Activated naive CD4-positive, alpha-beta T cell treated with anti-CD3 and anti-CD28 coated beads, Interleukin-2, amount 10 ng/mL, durations not matched to agents 7 days and 5 days (primary cell): Measurements from ENCODE around the gene ZNF512B.
"Not testable (repeated sequence)": the region's sequence is repeated elsewhere in the genome, so short reads cannot be mapped to it uniquely, and the experiment has no call there.

Experiments
- CTCF ChIA-PET: fragments of 350-600 bp; sonication (Branson Sonifier 250); formaldehyde crosslinking; loops from one replicate; lab custom pipeline; 2021; ENCODE audit warnings: antibody characterized with exemption; lab: Charles Lee
- DNase-seq: peaks from one replicate; pipeline ENCODE4 v3.0.0-alpha.2; 2020
- H3K27ac Mint-ChIP-seq: one replicate; pipeline ENCODE4 v1.8.0; 2021; ENCODE audit warnings: mild to moderate bottlenecking, moderate library complexity, mixed read lengths
- H3K27me3 Mint-ChIP-seq: one replicate; pipeline ENCODE4 v1.8.0; 2021; ENCODE audit warnings: mild to moderate bottlenecking, mixed read lengths
- H3K36me3 Mint-ChIP-seq: one replicate; pipeline ENCODE4 v1.8.0; 2021; ENCODE audit warnings: mixed read lengths
- H3K4me1 Mint-ChIP-seq: one replicate; pipeline ENCODE4 v1.8.0; 2021; ENCODE audit warnings: mixed read lengths
- H3K4me3 Mint-ChIP-seq: one replicate; pipeline ENCODE4 v1.8.0; 2021; ENCODE audit warnings: mild to moderate bottlenecking, moderate library complexity, mixed read lengths
- H3K9me3 Mint-ChIP-seq: one replicate; pipeline ENCODE4 v1.8.0; 2021; ENCODE audit warnings: mixed read lengths

ZNF512B gene

GRCh38 chr20:63973636-63974401 lies 4.1 kb upstream of the ZNF512B start:
- no peak overlapping the region for H3K27ac Mint-ChIP-seq
- CTCF ChIA-PET = interaction anchor here (0.9 to 2.8 kb wide), 15 partner anchors 9 to 532 kb away, joined by 3 to 17 read pairs (median 4); partner anchors contain the start of genes ARFRP1 and ZGPAT

GRCh38 chr20:63973160-63973479 lies 3.4 kb upstream of the ZNF512B start:
- Mint-ChIP-seq H3K27ac (no peak overlapping the region), H3K27me3 (peaks cover 19% of the 10 kb centered on the region), H3K36me3 (peaks cover 16% of the 10 kb centered on the region), H3K4me3 (no peak overlapping the region), H3K4me1 (peaks cover 60% of the 10 kb centered on the region), H3K9me3 (no peaks in the 10 kb centered on the region)
- no peak for DNase-seq
- CTCF ChIA-PET = interaction anchor here (0.9 to 2.8 kb wide), 13 partner anchors 9 to 531 kb away, joined by 3 to 17 read pairs (median 4); partner anchors contain the start of genes ARFRP1 and ZGPAT

More at GRCh38 chr20:63973636-63974401, 4.1 kb upstream of the ZNF512B start:
- H3K4me1 Mint-ChIP-seq = peaks cover 58% of the 10 kb centered on the region
- peak; percentile 82 for DNase-seq
- H3K36me3 Mint-ChIP-seq = peaks cover 16% of the 10 kb centered on the region
- H3K27me3 Mint-ChIP-seq = peaks cover 16% of the 10 kb centered on the region
- no peaks in the 10 kb centered on the region for H3K9me3 Mint-ChIP-seq
- H3K4me3 Mint-ChIP-seq = no peak overlapping the region

DNA sequence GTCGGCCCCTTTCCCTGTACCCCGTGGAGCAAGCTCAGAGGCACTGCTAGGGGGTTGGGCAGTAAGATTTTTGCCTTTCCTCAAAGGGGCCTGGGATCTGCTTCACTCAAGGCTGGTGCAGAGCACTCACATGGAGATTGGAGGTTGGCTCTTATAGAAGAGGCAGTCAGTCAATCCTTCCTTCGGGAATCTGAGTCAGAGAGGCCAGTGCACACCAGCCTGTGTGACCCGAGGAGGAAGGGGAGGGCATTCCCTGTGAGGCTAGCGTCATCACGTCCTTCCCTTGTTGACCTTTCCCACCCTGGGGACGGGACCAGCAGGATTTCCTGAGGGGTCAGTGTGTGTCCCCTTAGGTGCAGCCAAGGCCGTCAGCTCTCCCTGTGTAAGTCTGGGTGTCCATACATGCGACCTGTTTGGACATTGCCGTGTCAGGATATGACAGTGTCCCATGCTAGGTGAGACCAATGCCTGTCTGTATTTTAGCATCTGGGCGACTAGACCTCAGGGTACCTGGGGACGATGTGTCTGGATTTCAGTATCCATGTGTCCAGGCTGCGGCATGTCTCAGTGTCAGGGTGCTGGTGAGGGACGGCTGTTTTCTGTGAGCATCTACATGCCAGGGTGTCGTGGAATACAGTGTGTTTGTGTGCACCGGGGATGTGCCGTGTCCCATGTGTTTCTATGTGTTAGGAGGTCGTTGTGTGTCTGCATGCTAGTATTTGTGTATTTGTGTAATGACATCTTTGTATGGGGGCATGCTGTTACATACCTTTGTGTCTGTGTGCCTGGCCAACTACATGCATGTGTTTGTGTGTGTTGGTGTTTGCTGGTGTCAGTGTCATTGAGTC lies 2.8 kb upstream of the ZNF512B start:
- Mint-ChIP-seq H3K27me3 (peaks cover 19% of the 10 kb centered on the region), H3K27ac (no peak overlapping the region), H3K4me1 (peaks cover 56% of the 10 kb centered on the region), H3K4me3 (no peak overlapping the region), H3K9me3 (no peaks in the 10 kb centered on the region), H3K36me3 (peaks cover 16% of the 10 kb centered on the region)
- CTCF ChIA-PET = interaction anchor here (0.7 to 1.8 kb wide), 7 partner anchors 8 to 433 kb away, joined by 3 to 7 read pairs (median 4); no protein-coding TSS in a partner anchor
- DNase-seq = no peak

- H3K9me3 Mint-ChIP-seq, H3K27ac Mint-ChIP-seq, H3K4me3 Mint-ChIP-seq, DNase-seq: not testable (repeated sequence)
- Mint-ChIP-seq H3K27me3 (peaks cover 19% of the 10 kb centered on the region), H3K36me3 (peaks cover 15% of the 10 kb centered on the region), H3K4me1 (peaks cover 50% of the 10 kb centered on the region)
- CTCF ChIA-PET = interaction anchor here (0.7 to 0.8 kb wide), 2 partner anchors 8 to 346 kb away, joined by 3 read pairs; no protein-coding TSS in a partner anchor
These were observed 2.2 kb upstream of the ZNF512B start for GRCh38 chr20:63971960-63972311.

DNA sequence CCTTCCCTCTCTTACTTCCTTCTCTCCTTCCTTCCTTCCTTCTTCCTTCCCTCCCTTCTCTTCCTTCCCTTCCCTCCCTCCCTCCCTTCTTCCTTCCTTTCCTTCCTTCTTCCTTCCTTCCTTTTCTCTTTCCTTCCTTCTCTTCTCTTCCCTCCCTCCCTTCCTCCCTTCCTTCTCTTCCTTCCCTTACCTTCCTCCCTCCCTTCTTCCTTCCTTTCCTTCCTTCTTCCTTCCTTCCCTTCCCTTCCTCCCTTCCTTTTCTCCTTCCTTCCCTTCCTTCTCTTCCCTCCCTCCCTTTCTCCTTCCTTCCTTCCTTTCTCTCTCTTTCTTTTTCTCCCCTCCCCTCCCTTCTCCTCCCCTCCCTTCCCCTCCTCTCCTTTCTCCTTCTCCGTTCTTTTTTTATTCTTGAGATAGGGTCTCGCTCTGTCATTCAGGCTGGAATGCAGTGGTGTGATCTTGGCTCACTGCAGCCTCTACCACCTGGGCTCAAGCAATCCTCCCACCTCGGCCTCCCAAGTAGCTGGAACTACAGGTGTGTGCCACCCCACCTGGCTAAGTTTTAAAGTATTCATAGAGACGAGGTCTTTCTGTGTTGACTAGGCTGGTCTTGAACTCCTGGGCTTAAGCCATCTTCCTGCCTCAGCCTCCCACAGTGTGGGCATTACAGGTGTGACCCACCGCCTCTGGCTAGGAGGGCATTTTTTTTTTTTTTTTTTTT lies 1.1 kb upstream of the ZNF512B start:
- H3K27me3 Mint-ChIP-seq = peaks cover 19% of the 10 kb centered on the region
- CTCF ChIA-PET = no interaction called here
- no peak overlapping the region for H3K27ac Mint-ChIP-seq
- H3K4me1 Mint-ChIP-seq = peaks cover 39% of the 10 kb centered on the region
- H3K36me3 Mint-ChIP-seq = peaks cover 10% of the 10 kb centered on the region
- H3K4me3 Mint-ChIP-seq = peak overlapping the region; percentile 68
- DNase-seq = no peak
- H3K9me3 Mint-ChIP-seq = no peaks in the 10 kb centered on the region

- Mint-ChIP-seq H3K9me3 (no peaks in the 10 kb centered on the region), H3K4me3 (peak overlapping the region; percentile 83), H3K27me3 (peaks cover 19% of the 10 kb centered on the region)
These were observed 586 bp downstream of the ZNF512B start for GRCh38 chr20:63968928-63969760.

GRCh38 chr20:63968136-63968927 lies 1.4 kb downstream of the ZNF512B start:
- Mint-ChIP-seq H3K27me3 (peaks cover 19% of the 10 kb centered on the region), H3K4me3 (peak overlapping the region; percentile 83), H3K9me3 (no peaks in the 10 kb centered on the region), H3K27ac (peak overlapping the region; percentile 86), H3K36me3 (peaks cover 2% of the 10 kb centered on the region), H3K4me1 (peaks cover 27% of the 10 kb centered on the region)
- CTCF ChIA-PET = interaction anchor here (1.3 to 1.7 kb wide), 2 partner anchors 12 to 70 kb away, joined by 4 to 6 read pairs; no protein-coding TSS in a partner anchor
- DNase-seq = peak; percentile 39

More at GRCh38 chr20:63968928-63969760, 586 bp downstream of the ZNF512B start:
- CTCF ChIA-PET = interaction anchor here (1.3 to 1.7 kb wide), 2 partner anchors 11 to 69 kb away, joined by 4 to 6 read pairs; no protein-coding TSS in a partner anchor
- Mint-ChIP-seq H3K36me3 (peaks cover 6% of the 10 kb centered on the region), H3K27ac (peak overlapping the region; percentile 86), H3K4me1 (peaks cover 33% of the 10 kb centered on the region)
- peak; percentile 67 for DNase-seq

- Mint-ChIP-seq H3K36me3 (peaks cover 5% of the 10 kb centered on the region), H3K4me1 (peaks cover 22% of the 10 kb centered on the region), H3K4me3 (peak overlapping the region; percentile 7), H3K27me3 (peaks cover 19% of the 10 kb centered on the region), H3K27ac (no peak overlapping the region), H3K9me3 (no peaks in the 10 kb centered on the region)
- peak; percentile 17 for DNase-seq
- CTCF ChIA-PET = interaction anchor here (1.3 to 1.7 kb wide), 2 partner anchors 13 to 71 kb away, joined by 4 to 6 read pairs; no protein-coding TSS in a partner anchor
These were observed 2.2 kb downstream of the ZNF512B start for GRCh38 chr20:63967330-63968135.

- H3K27ac Mint-ChIP-seq = no peak overlapping the region
- no peak overlapping the region for H3K4me3 Mint-ChIP-seq
- CTCF ChIA-PET = no interaction called here
- H3K27me3 Mint-ChIP-seq = peaks cover 19% of the 10 kb centered on the region
- DNase-seq = peak; percentile 17
- H3K4me1 Mint-ChIP-seq = peaks cover 17% of the 10 kb centered on the region
- peaks cover 7% of the 10 kb centered on the region for H3K36me3 Mint-ChIP-seq
- H3K9me3 Mint-ChIP-seq = no peaks in the 10 kb centered on the region
These were observed 2.8 kb downstream of the ZNF512B start for GRCh38 chr20:63966944-63967322.

DNA sequence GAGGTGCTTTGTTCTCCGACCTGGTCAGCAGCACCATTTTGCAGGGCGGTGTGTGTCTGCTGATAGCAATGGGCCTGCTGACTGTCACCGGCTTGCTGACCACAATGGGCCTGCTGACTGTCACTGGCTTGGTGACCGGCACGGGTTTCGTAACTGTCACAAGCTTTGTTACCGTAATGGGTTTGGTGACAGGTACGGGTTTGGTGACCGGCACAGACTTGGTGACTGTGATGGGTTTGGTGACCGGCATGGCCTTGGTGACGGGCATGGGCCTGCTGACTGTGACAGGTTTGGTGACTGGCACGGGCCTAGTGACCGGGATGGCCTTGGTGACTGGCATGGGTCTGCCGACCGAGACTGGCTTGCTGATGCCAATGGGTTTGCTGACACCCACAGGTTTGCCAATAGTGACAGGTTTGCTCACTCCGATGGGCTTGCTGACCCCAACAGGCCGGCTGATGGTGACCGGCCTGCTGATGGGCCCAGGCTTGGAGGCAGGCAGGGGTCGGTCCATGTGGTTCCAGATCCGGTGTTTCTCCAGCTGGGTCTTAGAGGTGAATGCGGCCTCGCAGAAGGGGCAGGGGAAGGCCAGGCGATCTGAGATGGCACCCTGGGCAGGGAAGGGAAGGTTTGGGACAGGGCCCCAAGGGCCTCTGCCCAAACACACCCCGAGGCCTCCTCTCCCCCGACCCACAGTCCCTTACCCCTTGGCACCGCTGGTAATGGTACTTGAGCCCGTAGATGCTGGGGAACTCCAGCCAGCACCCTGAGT lies 3.4 kb downstream of the ZNF512B start:
- Mint-ChIP-seq H3K27me3 (peaks cover 19% of the 10 kb centered on the region), H3K4me1 (peaks cover 13% of the 10 kb centered on the region), H3K4me3 (no peak overlapping the region), H3K27ac (peak overlapping the region; percentile 63), H3K9me3 (no peaks in the 10 kb centered on the region), H3K36me3 (peaks cover 10% of the 10 kb centered on the region)
- CTCF ChIA-PET = no interaction called here
- DNase-seq = peak; percentile 20

DNA sequence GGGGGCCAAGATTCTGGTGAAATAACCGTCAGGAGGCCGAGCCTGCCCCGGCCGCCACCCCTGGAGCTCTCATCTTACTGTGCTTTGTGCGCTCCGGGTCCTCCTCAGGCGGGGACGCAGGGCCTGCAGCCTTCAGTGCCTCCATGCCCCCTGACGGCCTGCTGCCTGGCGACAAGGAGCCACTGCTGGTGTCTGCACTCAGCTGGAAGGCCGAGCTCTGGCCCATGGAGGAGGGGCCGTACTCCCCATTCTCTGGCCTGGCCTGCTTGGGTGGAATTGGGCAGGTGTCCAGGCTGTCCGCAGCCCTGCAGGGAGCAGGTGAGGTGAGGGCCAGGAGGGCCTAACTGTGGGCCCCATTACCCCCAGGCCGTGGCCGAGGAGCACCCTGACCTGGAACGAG lies 5.3 kb downstream of the ZNF512B start:
- H3K36me3 Mint-ChIP-seq = peaks cover 10% of the 10 kb centered on the region
- no peaks in the 10 kb centered on the region for H3K9me3 Mint-ChIP-seq
- peaks cover 6% of the 10 kb centered on the region for H3K27me3 Mint-ChIP-seq
- no peak overlapping the region for H3K27ac Mint-ChIP-seq
- H3K4me3 Mint-ChIP-seq = no peak overlapping the region
- peaks cover 11% of the 10 kb centered on the region for H3K4me1 Mint-ChIP-seq
- CTCF ChIA-PET = no interaction called here
- DNase-seq = no peak
